IMR-90 (cell line): ENCODE measurements around the gene LGALSL. TPM values are rescaled to one million over a fixed set of nuclear protein-coding genes. Genes with fewer than 3 reads are reported as not detected.

ENCODE experiments used
- ATAC-seq: fragments of 200-7000 bp; cut with Tn5 transposase; 2 replicates; pipeline ENCODE4 v1.9.1; 2020; ENCODE audit warnings: low read depth, mild to moderate bottlenecking, moderate library complexity
- BruUV-seq: library from RNA; stranded (reverse); fragments of 400-500 nt; replicated peaks from 2 replicates; lab custom pipeline; 2021; lab: Mats Ljungman, UMichigan
- CTCF ChIA-PET: fragments of 300-600 bp; formaldehyde crosslinking; extraction: SDS; loops from one replicate; lab custom pipeline; 2021; ENCODE audit warnings: antibody characterized with exemption; lab: Yijun Ruan, JAX
- POLR2A ChIA-PET: fragments of 300-600 bp; sonication (Branson Sonifier 250); formaldehyde crosslinking; loops from one replicate; lab custom pipeline; 2022; ENCODE audit warnings: antibody characterized with exemption; ENCODE audit not compliant: unreplicated experiment; lab: Charles Lee
- DNase-seq: peaks from one replicate; pipeline ENCODE4 v3.0.0; 2013
- H2AFZ ChIP-seq: replicated peaks from 2 replicates; pipeline ENCODE3; 2013; ENCODE audit warnings: low read length, mild to moderate bottlenecking; ENCODE audit not compliant: poor library complexity
- H2AK5ac ChIP-seq: 2 replicates; pipeline ENCODE4 v1.6.1; 2013; ENCODE audit warnings: low read depth, low read length, inconsistent platforms
- H2AK9ac ChIP-seq: replicated peaks from 2 replicates; pipeline ENCODE3; 2013; ENCODE audit warnings: mild to moderate bottlenecking, low read depth, low read length, moderate library complexity; ENCODE audit not compliant: poor library complexity
- H2BK120ac ChIP-seq: 2 replicates; pipeline ENCODE4 v1.6.1; 2013; ENCODE audit warnings: low read depth, low read length, inconsistent platforms
- H2BK15ac ChIP-seq: 3 replicates; pipeline ENCODE4 v1.6.1; 2013; ENCODE audit warnings: low read depth, low read length, inconsistent platforms
- H2BK20ac ChIP-seq: 2 replicates; pipeline ENCODE4 v1.6.1; 2013; ENCODE audit warnings: low read depth, mild to moderate bottlenecking, inconsistent platforms, low read length, moderate library complexity
- H2BK5ac ChIP-seq: 2 replicates; pipeline ENCODE4 v1.6.1; 2013; ENCODE audit warnings: mild to moderate bottlenecking, low read depth, low read length, inconsistent platforms; ENCODE audit not compliant: poor library complexity, severe bottlenecking
- H3K14ac ChIP-seq: replicated peaks from 2 replicates; pipeline ENCODE4 v1.6.1; 2013; ENCODE audit warnings: low read depth, low read length, inconsistent platforms
- H3K18ac ChIP-seq: 2 replicates; pipeline ENCODE4 v1.6.1; 2013; ENCODE audit warnings: low read depth, low read length, control low read depth
- H3K23ac ChIP-seq: 2 replicates; pipeline ENCODE4 v1.6.1; 2013; ENCODE audit warnings: low read depth, low read length, inconsistent platforms
- H3K27ac ChIP-seq: 2 replicates; pipeline ENCODE4 v1.5.1; 2013; ENCODE audit warnings: mild to moderate bottlenecking, control low read depth, low read length; ENCODE audit not compliant: insufficient read depth
- H3K27me3 ChIP-seq: 2 replicates; pipeline ENCODE4 v1.6.1; 2013; ENCODE audit warnings: low read length; ENCODE audit not compliant: control insufficient read depth, insufficient read depth
- H3K36me3 ChIP-seq: 2 replicates; pipeline ENCODE4 v1.6.1; 2013; ENCODE audit warnings: low read length, mixed read lengths; ENCODE audit not compliant: control insufficient read depth, insufficient read depth
- H3K4ac ChIP-seq: 2 replicates; pipeline ENCODE4 v1.6.1; 2013; ENCODE audit warnings: low read depth, low read length, inconsistent platforms
- H3K4me1 ChIP-seq: 2 replicates; pipeline ENCODE4 v1.6.1; 2013; ENCODE audit warnings: low read length, mixed read lengths; ENCODE audit not compliant: control insufficient read depth, insufficient read depth
- H3K4me2 ChIP-seq: 2 replicates; pipeline ENCODE4 v1.6.1; 2013; ENCODE audit warnings: low read depth, mild to moderate bottlenecking, control low read depth, low read length, moderate library complexity
- H3K4me3 ChIP-seq: 2 replicates; pipeline ENCODE4 v1.5.1; 2013; ENCODE audit warnings: low read depth, mild to moderate bottlenecking, control low read depth, low read length, moderate library complexity; ENCODE audit not compliant: insufficient read depth
- H3K56ac ChIP-seq: 2 replicates; pipeline ENCODE4 v1.6.1; 2013; ENCODE audit warnings: low read length, inconsistent platforms; ENCODE audit not compliant: insufficient read depth; ENCODE audit errors: extremely low read depth
- H3K79me1 ChIP-seq, 2 experiments: 2 replicates each; pipeline ENCODE4 v1.6.1; 2013; ENCODE audit warnings: low read length in 2 of 2, inconsistent platforms in 1 of 2, low read depth in 1 of 2
- H3K9ac ChIP-seq: 2 replicates; pipeline ENCODE4 v1.6.1; 2013; ENCODE audit warnings: low read depth, low read length, control low read depth
- H3K9me1 ChIP-seq: 2 replicates; pipeline ENCODE4 v1.6.1; 2013; ENCODE audit warnings: low read length, inconsistent platforms; ENCODE audit not compliant: insufficient read depth
- H3K9me3 ChIP-seq: 2 replicates; pipeline ENCODE4 v1.6.1; 2013; ENCODE audit warnings: low read length; ENCODE audit not compliant: control insufficient read depth, insufficient read depth
- H4K20me1 ChIP-seq: 2 replicates; pipeline ENCODE4 v1.6.1; 2013; ENCODE audit warnings: low read length, inconsistent platforms; ENCODE audit not compliant: insufficient read depth
- H4K5ac ChIP-seq: 2 replicates; pipeline ENCODE4 v1.6.1; 2013; ENCODE audit warnings: mild to moderate bottlenecking, low read depth, low read length, control low read depth
- H4K8ac ChIP-seq, 2 experiments: 2 replicates each; pipeline ENCODE4 v1.6.1; 2013; ENCODE audit warnings: low read depth in 2 of 2, low read length in 2 of 2, control low read depth in 1 of 2, inconsistent platforms in 1 of 2
- H4K91ac ChIP-seq: 2 replicates; pipeline ENCODE4 v1.6.1; 2013; ENCODE audit warnings: low read depth, low read length, inconsistent platforms; ENCODE audit not compliant: insufficient read depth
- MAFK ChIP-seq: IDR thresholded peaks from 2 replicates; pipeline ENCODE4 v1.6.1; 2012; ENCODE audit warnings: low read depth, low read length, improper control_type of control experiment
- MAZ ChIP-seq: IDR thresholded peaks from 2 replicates; pipeline ENCODE4 v1.6.1; 2012; ENCODE audit warnings: low read depth, mild to moderate bottlenecking, low read length, improper control_type of control experiment, moderate library complexity, borderline replicate concordance
- MXI1 ChIP-seq: IDR thresholded peaks from 2 replicates; pipeline ENCODE4 v1.6.1; 2012; ENCODE audit warnings: low read depth, mild to moderate bottlenecking, low read length, moderate library complexity, borderline replicate concordance
- NFE2L2 ChIP-seq: fragments of 150-350 bp; IDR thresholded peaks from 2 replicates; pipeline ENCODE4 v1.6.1; 2016; ENCODE audit warnings: low read depth, mild to moderate bottlenecking, low read length
- WGBS, 2 experiments: methylation state at CpG; one replicate each; pipeline versions ENCODE4 v1.1.5 to v1.1.7; 2013; ENCODE audit warnings: missing lambda C conversion rate in 2 of 2; ENCODE audit not compliant: insufficient read length in 1 of 2; ENCODE audit errors: extremely low coverage in 2 of 2; 5-methylcytosine and 5-hydroxymethylcytosine counted together
- dilution Hi-C: fragments of 300-500 bp; cut with HindIII; formaldehyde crosslinking; loops from one replicate; pipeline ENCODE4 v1.14.3; 2018; ENCODE audit warnings: low sequenced_read_pairs; ENCODE audit not compliant: unreplicated experiment
- in situ Hi-C: fragments of 300-500 bp; cut with MboI; formaldehyde crosslinking; loops from 3 replicates; pipeline ENCODE4 v1.14.3; 2019; ENCODE audit warnings: low sequenced_read_pairs, inconsistent platforms, mixed read lengths
- intact Hi-C: fragments of 100-400 bp; cut with micrococcal nuclease; formaldehyde crosslinking; loops from 2 replicates; pipeline ENCODE4 v1.10.0; 2022
- polyA plus RNA-seq, 3 experiments: library from polyadenylated mRNA; depleted of rRNA; stranded (reverse); fragments of >200 nt; gene quantifications; 2 replicates each; pipeline ENCODE4 v1.2.3, GENCODE V29; 2012; ENCODE audit warnings: low replicate concordance in 1 of 3
- total RNA-seq: library from RNA; depleted of rRNA; stranded (reverse); fragments of >200 nt; gene quantifications from 2 replicates; pipeline ENCODE4 v1.2.3, GENCODE V29; 2012

Gene LGALSL
- total and polyA plus RNA-seq, 2 of the 4 experiments (the other 2 are of a cell fraction), result 0.86 to 2.9 TPM

- no peaks in the 10 kb centered on the region for H3K79me1 ChIP-seq
- no peak overlapping the region for H2AFZ ChIP-seq
- no peak overlapping the region for H2BK120ac ChIP-seq
- no peak overlapping the region for H3K4ac ChIP-seq
- no peak overlapping the region for H3K4me2 ChIP-seq
- no TSS peak for BruUV-seq
- no peak overlapping the region for H4K8ac ChIP-seq
- intact Hi-C loops, result no loop called here
- no CpG with 5 or more reads among the region's 1 CpG for WGBS, 2 experiments
- H3K27ac ChIP-seq, result no peak overlapping the region
- H3K18ac ChIP-seq, result no peak overlapping the region
- dilution Hi-C loops, result no loop called here
- no peak overlapping the region for H3K56ac ChIP-seq
- no peak overlapping the region for H3K23ac ChIP-seq
- no peaks in the 10 kb centered on the region; the same call in 1 of the 2 replicates for H3K9me1 ChIP-seq
- H4K5ac ChIP-seq, result no peak overlapping the region
- H3K14ac ChIP-seq, result no peak overlapping the region
- H2BK15ac ChIP-seq, result no peak overlapping the region
- H2AK9ac ChIP-seq, result no peak overlapping the region
- ATAC-seq, result no peak
- no peak overlapping the region for H2AK5ac ChIP-seq
- H3K27me3 ChIP-seq, result peaks cover 37% of the 10 kb centered on the region
- no peak overlapping the region for H2BK20ac ChIP-seq
- TF ChIP-seq MAZ (no peak), NFE2L2 (no peak), MAFK (no peak), MXI1 (no peak)
- peaks cover 3% of the 10 kb centered on the region; the same call in 1 of the 2 replicates for H3K4me1 ChIP-seq
- no peak for DNase-seq
- ChIA-PET POLR2A (no interaction called here), CTCF (no interaction called here)
- H2BK5ac ChIP-seq, result no peak overlapping the region
- in situ Hi-C loops, result no loop called here
- no peak overlapping the region for H4K91ac ChIP-seq
- no peaks in the 10 kb centered on the region for H3K36me3 ChIP-seq
- no peak overlapping the region for H3K9ac ChIP-seq
- H3K4me3 ChIP-seq, result no peak overlapping the region
- no peaks in the 10 kb centered on the region for H4K20me1 ChIP-seq
- no peaks in the 10 kb centered on the region for H3K9me3 ChIP-seq
These were observed 43.3 kb upstream of the LGALSL start for GRCh38 chr2:64410671-64411070.
